Head of caudate nucleus (tissue), 42 donors: Measurements from ENCODE around the gene FAM110A.
A peak's percentile ranks its signal among the peaks of the same experiment; 100 is the strongest.
"Not testable (repeated sequence)": the region's sequence is repeated elsewhere in the genome, so short reads cannot be mapped to it uniquely, and the experiment has no call there.

ENCODE experiments used
- DNase-seq, 42 donors: peaks; one replicate each; pipeline versions ENCODE4 v3.0.0 to v3.0.0-alpha.2; 2020 to 2021; ENCODE audit warnings: mixed read lengths in 7 of 42
- intact Hi-C: fragments of 100-400 bp; cut with DNase I; formaldehyde crosslinking; loops from one replicate; pipeline ENCODE4 v1.15.0; 2022

Gene FAM110A

DNA sequence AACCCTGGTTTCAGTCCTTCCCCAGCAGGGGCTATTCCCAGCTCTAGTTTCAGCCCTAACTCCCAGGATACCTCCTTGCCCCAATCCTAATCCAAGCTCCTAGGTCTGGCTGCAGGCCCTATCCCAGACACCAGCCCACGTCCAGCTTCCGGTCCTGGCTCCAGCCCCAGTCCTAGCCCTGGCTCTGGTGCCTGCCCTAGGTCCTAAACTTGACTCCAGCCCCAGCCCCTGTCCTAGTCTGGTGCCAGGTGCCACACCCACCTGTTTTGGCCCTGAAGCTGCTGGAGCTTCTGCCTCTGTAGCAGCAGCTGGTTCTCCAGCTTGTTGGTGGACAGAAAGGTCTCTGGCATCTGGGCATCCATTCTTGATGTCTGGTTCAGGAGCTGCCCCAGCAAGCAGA is 54.5 kb downstream of the FAM110A start:
- intact Hi-C loops, result no loop called here
- DNase-seq, result no peak

DNA sequence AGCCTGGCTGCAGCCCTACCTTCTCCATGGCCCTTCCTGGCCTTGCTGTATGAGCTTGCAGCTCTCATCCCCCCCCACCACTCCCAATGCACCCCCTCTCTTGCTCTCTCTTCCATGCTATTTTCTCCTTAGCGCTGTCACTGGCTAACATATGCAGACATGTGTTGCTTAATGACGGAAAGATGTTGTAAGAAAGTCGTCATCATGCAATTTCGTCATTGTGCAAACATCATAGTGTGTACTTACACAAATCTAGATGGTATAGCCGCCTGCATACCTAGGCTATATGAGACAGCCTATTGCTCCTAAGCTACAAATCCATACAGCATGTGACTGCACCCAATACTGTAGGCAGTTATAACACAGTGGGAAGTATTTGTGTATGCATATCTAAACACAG is 55.6 kb downstream of the FAM110A start:
- DNase-seq, result no peak
- intact Hi-C loops, result no loop called here

GRCh38 chr20:889932-890463 is 56.5 kb downstream of the FAM110A start:
- intact Hi-C loops, result no loop called here
- DNase-seq, result no peak

- intact Hi-C loops, result no loop called here
- peak in 35 of 42 donors; percentile 8 to 75 (median 37) for DNase-seq
These were observed 57.1 kb downstream of the FAM110A start for GRCh38 chr20:890666-891057.

DNA sequence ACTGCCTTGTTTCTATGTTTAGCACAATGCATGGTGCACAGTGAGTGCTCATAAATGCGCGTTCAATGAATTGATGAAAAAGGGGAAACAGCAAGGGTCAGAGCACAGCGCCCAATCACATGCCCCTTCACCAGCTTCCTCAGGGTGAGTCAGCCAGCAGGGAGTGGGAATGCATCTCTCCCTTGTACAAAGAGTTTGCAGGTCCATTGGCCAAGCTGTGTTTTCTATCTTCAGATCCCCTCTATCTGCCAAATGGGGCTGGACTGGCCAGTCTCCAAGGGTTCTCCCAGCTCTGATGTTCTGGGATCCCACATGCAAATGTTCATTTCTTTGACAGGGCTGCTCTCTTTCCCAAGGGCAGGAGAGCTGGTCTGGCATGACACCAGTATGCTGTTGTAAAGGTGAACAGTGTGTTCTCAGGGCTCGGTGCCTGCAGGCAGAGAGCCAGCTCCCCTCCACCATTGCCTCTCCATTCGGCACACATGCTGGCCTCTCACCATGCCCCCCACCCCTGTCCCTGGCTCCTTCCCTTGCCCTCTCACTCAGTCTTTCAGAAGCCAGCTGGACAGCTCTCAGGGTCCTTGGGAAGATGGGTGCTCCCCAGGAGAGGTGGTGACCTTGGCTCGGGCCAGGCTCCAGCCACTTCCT is 57.7 kb downstream of the FAM110A start:
- peak in 31 of 42 donors; percentile 2 to 67 (median 30) for DNase-seq
- intact Hi-C loops, result no loop called here

- intact Hi-C loops, result no loop called here
- DNase-seq, result peak in 4 of 42 donors; percentile 8 to 22 (median 21)
These were observed 58.2 kb downstream of the FAM110A start for GRCh38 chr20:891706-892080.

DNA sequence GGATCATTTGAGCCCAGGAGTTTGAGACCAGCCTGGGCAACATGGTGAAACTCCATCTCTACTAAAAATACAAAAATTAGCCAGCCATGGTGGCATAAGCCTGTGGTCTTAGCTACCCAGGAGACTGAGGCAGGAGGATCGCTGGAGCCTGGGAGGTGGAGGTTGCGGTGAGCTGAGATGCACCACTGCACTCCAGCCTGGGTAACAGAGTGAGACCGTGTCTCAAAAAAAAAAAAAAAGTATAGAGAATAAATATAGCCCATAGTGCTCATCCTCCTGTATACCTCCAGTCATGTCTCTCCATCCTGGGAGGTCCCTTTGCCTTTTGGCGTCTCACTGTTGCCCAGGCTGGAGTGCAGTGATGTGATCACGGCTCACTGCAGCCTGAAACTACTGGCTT is 58.9 kb downstream of the FAM110A start:
- intact Hi-C loops, DNase-seq: not testable (repeated sequence)
